ENCODE data around the gene ANKS1B. TPM values are rescaled to one million over a fixed set of nuclear protein-coding genes. Genes with fewer than 3 reads are reported as not detected.

Gene ANKS1B
- total RNA-seq, 1 experiment from 2014 or later: 0.54 TPM

DNA sequence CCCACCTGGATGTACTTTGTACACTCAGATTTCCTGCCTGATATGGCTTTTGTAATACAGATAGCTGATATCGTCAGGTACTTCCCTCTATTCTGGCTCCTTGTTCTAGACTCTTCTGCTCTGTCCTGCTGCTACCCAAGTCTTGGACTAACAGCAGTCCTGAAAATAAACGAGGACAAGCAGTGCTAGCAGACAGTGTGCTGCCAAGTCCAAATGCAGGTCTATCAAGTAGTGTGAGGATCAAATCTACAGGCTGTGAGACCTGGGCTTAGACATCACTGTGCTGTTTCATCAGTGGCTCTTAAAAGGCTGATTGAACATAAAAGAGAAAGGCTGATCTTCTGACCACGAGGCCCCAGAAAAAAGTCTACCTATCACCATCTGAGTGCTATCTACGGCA is 921.6 kb downstream of the ANKS1B start (continued):
- TF ChIP-seq TCF7L2 (IDR thresholded peaks at IDR 0.05; ENCODE audit: borderline replicate concordance, extremely low read depth, insufficient read depth, insufficient read length): no peak

DNA sequence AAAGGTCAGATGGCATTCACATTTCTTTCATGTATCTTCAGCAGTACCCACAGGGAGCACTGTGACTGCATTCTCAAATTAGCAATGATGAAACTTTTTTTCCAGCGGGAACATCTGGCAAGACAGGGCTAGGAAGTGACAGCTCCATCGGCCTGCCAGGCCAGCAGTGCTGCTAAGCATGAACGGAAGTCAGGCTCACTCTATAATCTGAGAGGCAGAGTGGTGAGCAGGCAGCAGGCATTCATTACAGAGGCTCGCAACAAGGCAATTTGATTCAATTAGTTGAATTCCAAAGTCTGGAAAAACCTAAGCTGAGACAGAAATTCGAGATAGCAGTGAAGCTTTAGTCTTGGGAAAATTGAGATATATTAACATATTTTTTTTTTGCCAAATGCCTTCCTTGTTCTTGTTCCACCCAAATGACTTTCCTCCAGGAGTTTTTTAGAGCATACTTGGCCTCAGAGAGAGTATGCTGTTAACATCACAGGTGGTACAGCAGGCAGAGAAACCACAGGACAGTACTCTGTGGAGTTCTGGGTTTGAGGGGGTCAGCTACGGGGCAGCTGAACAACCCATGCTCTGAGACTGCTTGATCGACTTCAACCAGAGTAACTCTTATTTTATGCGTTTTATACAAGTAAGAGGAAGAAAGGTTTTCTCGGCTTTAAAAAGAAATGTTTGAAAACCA is 924.8 kb downstream of the ANKS1B start:
- Histone ChIP-seq H3K79me2 (ENCODE audit: insufficient read depth, low read length) (no peaks in the 10 kb centered on the region), H3K4me1 (ENCODE audit: control insufficient read depth in 1 of 2, insufficient read depth in 2 of 2, low read length in 2 of 2) (no peaks in the 10 kb centered on the region), H3K36me3 (ENCODE audit: control insufficient read depth in 1 of 2, insufficient read depth in 2 of 2, low read length in 2 of 2) (no peaks in the 10 kb centered on the region), H3K27me3 (ENCODE audit: insufficient read depth, low read length) (peaks cover 46% of the 10 kb centered on the region), H3K9me3 (ENCODE audit: control insufficient read depth in 1 of 2, insufficient read depth in 1 of 2, low read depth in 1 of 2, low read length in 2 of 2) (no peaks in the 10 kb centered on the region), H3K4me2 (ENCODE audit: low read length) (no peak overlapping the region), H3K9me2 (ENCODE audit: insufficient read depth) (no peaks in the 10 kb centered on the region), H2AFZ (ENCODE audit: low read depth, low read length, poor library complexity, severe bottlenecking) (no peak overlapping the region), H3K27ac (ENCODE audit: low read depth, low read length) (no peak overlapping the region), H3K4me3 (replicated peaks in 1 of 2; ENCODE audit: low read depth in 1 of 2, low read length in 2 of 2) (no peak overlapping the region), H3K9ac (ENCODE audit: low read length) (no peak overlapping the region), H4K20me1 (ENCODE audit: insufficient read depth) (no peaks in the 10 kb centered on the region)
- intact Hi-C loops (cut with micrococcal nuclease): no loop called here
- ATAC-seq (no peak), DNase-seq (ENCODE audit: low read depth, low spot score) (no peak)
- POLR2A ChIA-PET: no interaction called here
- RAD21 ChIA-PET (ENCODE audit: low non-redundant PET in 1 of 2, low total read pairs in 2 of 2, uncharacterized antibody in 2 of 2, unreplicated experiment in 2 of 2): no interaction called here
- BruUV-seq (replicated peaks): no TSS peak
- CTCF ChIA-PET: interaction anchor here (1.9 kb wide), 1 partner anchor 16 kb away, joined by 6 read pairs; no protein-coding TSS in a partner anchor
- TF ChIP-seq POLR2A (IDR thresholded peaks at IDR 0.05; ENCODE audit: borderline replicate concordance, extremely low read depth, insufficient read depth, insufficient read length) (no peak), EZH2 (IDR thresholded peaks at IDR 0.05) (no peak), ELF1 (IDR thresholded peaks at IDR 0.05; ENCODE audit: borderline replicate concordance, low read depth) (no peak), SP1 (IDR thresholded peaks at IDR 0.05; ENCODE audit: low read depth) (no peak), EZH2phosphoT487 (IDR thresholded peaks at IDR 0.05; ENCODE audit: borderline replicate concordance) (no peak), CEBPB (IDR thresholded peaks at IDR 0.05; ENCODE audit: low read depth) (no peak), POLR2AphosphoS5 (IDR thresholded peaks at IDR 0.05; ENCODE audit: low read depth, low read length) (no peak), ZNF274 (IDR thresholded peaks at IDR 0.05; ENCODE audit: low read depth, low read length) (no peak), TCF7L2 (IDR thresholded peaks at IDR 0.05; ENCODE audit: borderline replicate concordance, extremely low read depth, insufficient read depth, insufficient read length) (no peak), YY1 (IDR thresholded peaks at IDR 0.05; ENCODE audit: extremely low read depth, insufficient replicate concordance, low read depth, low read length) (no peak)
- TF ChIP-seq, protein P1, sequence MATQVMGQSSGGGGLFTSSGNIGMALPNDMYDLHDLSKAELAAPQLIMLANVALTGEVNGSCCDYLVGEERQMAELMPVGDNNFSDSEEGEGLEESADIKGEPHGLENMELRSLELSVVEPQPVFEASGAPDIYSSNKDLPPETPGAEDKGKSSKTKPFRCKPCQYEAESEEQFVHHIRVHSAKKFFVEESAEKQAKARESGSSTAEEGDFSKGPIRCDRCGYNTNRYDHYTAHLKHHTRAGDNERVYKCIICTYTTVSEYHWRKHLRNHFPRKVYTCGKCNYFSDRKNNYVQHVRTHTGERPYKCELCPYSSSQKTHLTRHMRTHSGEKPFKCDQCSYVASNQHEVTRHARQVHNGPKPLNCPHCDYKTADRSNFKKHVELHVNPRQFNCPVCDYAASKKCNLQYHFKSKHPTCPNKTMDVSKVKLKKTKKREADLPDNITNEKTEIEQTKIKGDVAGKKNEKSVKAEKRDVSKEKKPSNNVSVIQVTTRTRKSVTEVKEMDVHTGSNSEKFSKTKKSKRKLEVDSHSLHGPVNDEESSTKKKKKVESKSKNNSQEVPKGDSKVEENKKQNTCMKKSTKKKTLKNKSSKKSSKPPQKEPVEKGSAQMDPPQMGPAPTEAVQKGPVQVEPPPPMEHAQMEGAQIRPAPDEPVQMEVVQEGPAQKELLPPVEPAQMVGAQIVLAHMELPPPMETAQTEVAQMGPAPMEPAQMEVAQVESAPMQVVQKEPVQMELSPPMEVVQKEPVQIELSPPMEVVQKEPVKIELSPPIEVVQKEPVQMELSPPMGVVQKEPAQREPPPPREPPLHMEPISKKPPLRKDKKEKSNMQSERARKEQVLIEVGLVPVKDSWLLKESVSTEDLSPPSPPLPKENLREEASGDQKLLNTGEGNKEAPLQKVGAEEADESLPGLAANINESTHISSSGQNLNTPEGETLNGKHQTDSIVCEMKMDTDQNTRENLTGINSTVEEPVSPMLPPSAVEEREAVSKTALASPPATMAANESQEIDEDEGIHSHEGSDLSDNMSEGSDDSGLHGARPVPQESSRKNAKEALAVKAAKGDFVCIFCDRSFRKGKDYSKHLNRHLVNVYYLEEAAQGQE (IDR thresholded peaks at IDR 0.05; ENCODE audit: low read depth): no peak
- TF ChIP-seq, protein P2, sequence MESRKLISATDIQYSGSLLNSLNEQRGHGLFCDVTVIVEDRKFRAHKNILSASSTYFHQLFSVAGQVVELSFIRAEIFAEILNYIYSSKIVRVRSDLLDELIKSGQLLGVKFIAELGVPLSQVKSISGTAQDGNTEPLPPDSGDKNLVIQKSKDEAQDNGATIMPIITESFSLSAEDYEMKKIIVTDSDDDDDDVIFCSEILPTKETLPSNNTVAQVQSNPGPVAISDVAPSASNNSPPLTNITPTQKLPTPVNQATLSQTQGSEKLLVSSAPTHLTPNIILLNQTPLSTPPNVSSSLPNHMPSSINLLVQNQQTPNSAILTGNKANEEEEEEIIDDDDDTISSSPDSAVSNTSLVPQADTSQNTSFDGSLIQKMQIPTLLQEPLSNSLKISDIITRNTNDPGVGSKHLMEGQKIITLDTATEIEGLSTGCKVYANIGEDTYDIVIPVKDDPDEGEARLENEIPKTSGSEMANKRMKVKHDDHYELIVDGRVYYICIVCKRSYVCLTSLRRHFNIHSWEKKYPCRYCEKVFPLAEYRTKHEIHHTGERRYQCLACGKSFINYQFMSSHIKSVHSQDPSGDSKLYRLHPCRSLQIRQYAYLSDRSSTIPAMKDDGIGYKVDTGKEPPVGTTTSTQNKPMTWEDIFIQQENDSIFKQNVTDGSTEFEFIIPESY (IDR thresholded peaks at IDR 0.05; ENCODE audit: extremely low read depth, insufficient replicate concordance, low read length): no peak
- TF ChIP-seq, protein P3, sequence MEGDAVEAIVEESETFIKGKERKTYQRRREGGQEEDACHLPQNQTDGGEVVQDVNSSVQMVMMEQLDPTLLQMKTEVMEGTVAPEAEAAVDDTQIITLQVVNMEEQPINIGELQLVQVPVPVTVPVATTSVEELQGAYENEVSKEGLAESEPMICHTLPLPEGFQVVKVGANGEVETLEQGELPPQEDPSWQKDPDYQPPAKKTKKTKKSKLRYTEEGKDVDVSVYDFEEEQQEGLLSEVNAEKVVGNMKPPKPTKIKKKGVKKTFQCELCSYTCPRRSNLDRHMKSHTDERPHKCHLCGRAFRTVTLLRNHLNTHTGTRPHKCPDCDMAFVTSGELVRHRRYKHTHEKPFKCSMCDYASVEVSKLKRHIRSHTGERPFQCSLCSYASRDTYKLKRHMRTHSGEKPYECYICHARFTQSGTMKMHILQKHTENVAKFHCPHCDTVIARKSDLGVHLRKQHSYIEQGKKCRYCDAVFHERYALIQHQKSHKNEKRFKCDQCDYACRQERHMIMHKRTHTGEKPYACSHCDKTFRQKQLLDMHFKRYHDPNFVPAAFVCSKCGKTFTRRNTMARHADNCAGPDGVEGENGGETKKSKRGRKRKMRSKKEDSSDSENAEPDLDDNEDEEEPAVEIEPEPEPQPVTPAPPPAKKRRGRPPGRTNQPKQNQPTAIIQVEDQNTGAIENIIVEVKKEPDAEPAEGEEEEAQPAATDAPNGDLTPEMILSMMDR (IDR thresholded peaks at IDR 0.05 in 2 of 3, conservative IDR thresholded peaks at IDR 0.05 in 1 of 3; ENCODE audit: borderline replicate concordance in 1 of 3, insufficient read depth in 1 of 3, low read depth in 2 of 3, low read length in 2 of 3): no peak
- TF ChIP-seq, protein P4, sequence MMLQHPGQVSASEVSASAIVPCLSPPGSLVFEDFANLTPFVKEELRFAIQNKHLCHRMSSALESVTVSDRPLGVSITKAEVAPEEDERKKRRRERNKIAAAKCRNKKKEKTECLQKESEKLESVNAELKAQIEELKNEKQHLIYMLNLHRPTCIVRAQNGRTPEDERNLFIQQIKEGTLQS (IDR thresholded peaks at IDR 0.05): no peak

All from HCT116 (cell line).